GM18511 (cell line): Measurements from ENCODE around the gene DROSHA.
"Not testable (repeated sequence)": the region's sequence is repeated elsewhere in the genome, so short reads cannot be mapped to it uniquely, and the experiment has no call there.

Source experiments
- ATAC-seq: cut with Tn5 transposase; IDR thresholded peaks from one replicate; pipeline ENCODE4 v1.9.1; 2021; ENCODE audit warnings: mild to moderate bottlenecking, moderate library complexity; ENCODE audit not compliant: unreplicated experiment

DROSHA gene

GRCh38 chr5:31421806-31422586 is 109.9 kb downstream of the DROSHA start:
- ATAC-seq = no peak

- ATAC-seq = no peak
Measured at GRCh38 chr5:31417512-31417911, 114.4 kb downstream of the DROSHA start.

GRCh38 chr5:31416547-31416946 is 115.3 kb downstream of the DROSHA start:
- ATAC-seq = no peak

GRCh38 chr5:31415960-31416359 is 115.9 kb downstream of the DROSHA start:
- ATAC-seq = no peak

GRCh38 chr5:31415009-31415923 is 116.6 kb downstream of the DROSHA start:
- ATAC-seq = no peak

GRCh38 chr5:31413030-31413812 is 118.7 kb downstream of the DROSHA start:
- no peak for ATAC-seq

GRCh38 chr5:31412324-31412723 is 119.6 kb downstream of the DROSHA start:
- no peak for ATAC-seq

- ATAC-seq = no peak
Measured at GRCh38 chr5:31410089-31410488, 121.8 kb downstream of the DROSHA start.

- no peak for ATAC-seq
Measured at GRCh38 chr5:31408814-31409213, 123.1 kb downstream of the DROSHA start.

GRCh38 chr5:31407921-31408693 is 123.8 kb downstream of the DROSHA start:
- no peak for ATAC-seq

GRCh38 chr5:31404325-31404724 is 127.6 kb downstream of the DROSHA start:
- no peak for ATAC-seq

GRCh38 chr5:31401691-31402090 is 130.2 kb downstream of the DROSHA start:
- ATAC-seq = no peak

- no peak for ATAC-seq
Measured at GRCh38 chr5:31397926-31398557, 133.9 kb downstream of the DROSHA start.

- ATAC-seq = no peak
Measured at GRCh38 chr5:31396611-31397295, 135.1 kb downstream of the DROSHA start.

GRCh38 chr5:31395450-31396045 is 136.3 kb downstream of the DROSHA start:
- ATAC-seq = not testable (repeated sequence)

- ATAC-seq = no peak
Measured at GRCh38 chr5:31393126-31393525, 138.8 kb downstream of the DROSHA start.

- no peak for ATAC-seq
Measured at GRCh38 chr5:31392061-31392460, 139.8 kb downstream of the DROSHA start.

GRCh38 chr5:31390256-31390655 is 141.6 kb downstream of the DROSHA start:
- no peak for ATAC-seq
